ENCODE data around the gene MTARC2.

MTARC2 gene

GRCh38 chr1:220748089-220748934 is at the start of gene MTARC2:
Gene MTARC2, plus strand, starts transcription at chr1:220748322. Its CDS starts 210 bp downstream, at chr1:220748532.
- TF ChIP-seq CTCF (IDR thresholded peaks at IDR 0.05; ENCODE audit: low read depth, low read length, missing control alignments): no peak
- peak; percentile 32 for DNase-seq (ENCODE audit: extremely low read depth, low read depth)
- H3K4me3 ChIP-seq (replicated peaks; ENCODE audit: low read depth, low read length): peak within 1 kb of the TSS; percentile 62

GRCh38 chr1:220698607-220699016 is 49.5 kb upstream of the MTARC2 start:
- no peak for DNase-seq (ENCODE audit: extremely low read depth, low read depth)
- no peak for TF ChIP-seq CTCF (IDR thresholded peaks at IDR 0.05; ENCODE audit: low read depth, low read length, missing control alignments)

GRCh38 chr1:220699044-220699443 is 49.1 kb upstream of the MTARC2 start:
- no peak for TF ChIP-seq CTCF (IDR thresholded peaks at IDR 0.05; ENCODE audit: low read depth, low read length, missing control alignments)
- DNase-seq (ENCODE audit: extremely low read depth, low read depth): no peak

More at GRCh38 chr1:220698607-220699016, 49.5 kb upstream of the MTARC2 start:
- H3K4me3 ChIP-seq (replicated peaks; ENCODE audit: low read depth, low read length): no peak overlapping the region

GRCh38 chr1:220700556-220701179 is 47.5 kb upstream of the MTARC2 start:
- no peak for DNase-seq (ENCODE audit: extremely low read depth, low read depth)
- no peak for TF ChIP-seq CTCF (IDR thresholded peaks at IDR 0.05; ENCODE audit: low read depth, low read length, missing control alignments)
- no peak overlapping the region for H3K4me3 ChIP-seq (replicated peaks; ENCODE audit: low read depth, low read length)

More at GRCh38 chr1:220699044-220699443, 49.1 kb upstream of the MTARC2 start:
- H3K4me3 ChIP-seq (replicated peaks; ENCODE audit: low read depth, low read length): no peak overlapping the region

GRCh38 chr1:220701974-220702373 is 46.1 kb upstream of the MTARC2 start:
- no peak for DNase-seq (ENCODE audit: extremely low read depth, low read depth)
- no peak for TF ChIP-seq CTCF (IDR thresholded peaks at IDR 0.05; ENCODE audit: low read depth, low read length, missing control alignments)
- H3K4me3 ChIP-seq (replicated peaks; ENCODE audit: low read depth, low read length): no peak overlapping the region

GRCh38 chr1:220702733-220703270 is 45.3 kb upstream of the MTARC2 start:
- no peak overlapping the region for H3K4me3 ChIP-seq (replicated peaks; ENCODE audit: low read depth, low read length)
- no peak for DNase-seq (ENCODE audit: extremely low read depth, low read depth)
- TF ChIP-seq CTCF (IDR thresholded peaks at IDR 0.05; ENCODE audit: low read depth, low read length, missing control alignments): no peak

All from HFF-Myc (cell line).